Gastroesophageal sphincter (tissue), 4 donors: ENCODE measurements around the gene OLR1. TPM values are rescaled to one million over a fixed set of nuclear protein-coding genes. Genes with fewer than 3 reads are reported as not detected.
A peak's percentile ranks its signal among the peaks of the same experiment; 100 is the strongest.

Source experiments
- ATAC-seq: fragments of 150-250 bp; one replicate; pipeline ENCODE4 v1.9.1; 2016; ENCODE audit warnings: mild to moderate bottlenecking, moderate library complexity
- H3K27ac ChIP-seq, 4 donors: fragments of 200-600 bp; sonication (generic) in 3 of 4; 1 replicate in 3 of 4; 2 replicates in 1 of 4; pipeline ENCODE4 v1.5.1; 2016 to 2019
- H3K27me3 ChIP-seq: fragments of 200-600 bp; sonication (generic); one replicate; pipeline ENCODE4 v1.5.1; 2019
- H3K36me3 ChIP-seq, 2 donors: fragments of 200-600 bp; sonication (generic); one replicate each; pipeline ENCODE4 v1.5.1; 2019; ENCODE audit warnings: control low read depth in 1 of 2
- H3K4me1 ChIP-seq, 3 donors: fragments of 200-600 bp; sonication (generic); 1 replicate in 2 of 3; 2 replicates in 1 of 3; pipeline ENCODE4 v1.5.1; 2016 to 2019; ENCODE audit warnings: control low read depth in 2 of 3
- H3K4me3 ChIP-seq, 2 donors: fragments of 200-600 bp; sonication (generic); one replicate each; pipeline ENCODE4 v1.5.1; 2019; ENCODE audit warnings: mild to moderate bottlenecking in 1 of 2, moderate library complexity in 1 of 2
- H3K9me3 ChIP-seq, 3 donors: fragments of 200-600 bp; sonication (generic); one replicate each; pipeline ENCODE4 v1.5.1; 2017 to 2019; ENCODE audit warnings: control low read depth in 2 of 3
- CTCF ChIP-seq, 4 experiments: fragments of 200-600 bp in 2 of 4; fragments of 450-650 bp in 2 of 4; sonication (generic) in 1 of 4; IDR thresholded peaks; one replicate each; pipeline ENCODE4 v1.5.1; 2017 to 2019; ENCODE audit warnings: antibody characterized with exemption in 4 of 4, mild to moderate bottlenecking in 2 of 4, moderate library complexity in 2 of 4
- EP300 ChIP-seq: sonication (generic); formaldehyde crosslinking; IDR thresholded peaks from one replicate; pipeline ENCODE4 v1.6.1; 2017; ENCODE audit warnings: antibody characterized with exemption, mild to moderate bottlenecking
- POLR2A ChIP-seq, 2 donors: fragments of 450-650 bp; IDR thresholded peaks; one replicate each; pipeline ENCODE4 v1.6.1; 2017; ENCODE audit warnings: antibody characterized with exemption in 2 of 2, mild to moderate bottlenecking in 2 of 2, moderate library complexity in 1 of 2
- POLR2AphosphoS5 ChIP-seq: sonication (generic); formaldehyde crosslinking; IDR thresholded peaks from one replicate; pipeline ENCODE4 v1.6.1; 2017; ENCODE audit warnings: antibody characterized with exemption
- WGBS, 2 donors: methylation state at CpG; one replicate each; pipeline ENCODE4 v1.1.5; 2018; ENCODE audit warnings: low coverage in 1 of 2; 5-methylcytosine and 5-hydroxymethylcytosine counted together
- total RNA-seq, 4 donors: library from RNA; depleted of rRNA; stranded (reverse); fragments of >200 nt; gene quantifications; one replicate each; pipeline ENCODE4 v1.1.0, GENCODE V29; 2016

Gene OLR1
- total RNA-seq, 4 donors from 2014 or later = 0.39 to 6.5 (median 5.5) TPM; not detected in 1

GRCh38 chr12:10197879-10198278, 25.9 kb upstream of the OLR1 start:
- no peaks in the 10 kb centered on the region for H3K27me3 ChIP-seq
- WGBS, 2 donors = 81 to 91% methylated on average over 4 to 5 of the region's 5 CpGs
- no peak for ATAC-seq
- TF ChIP-seq CTCF (IDR thresholded peaks at IDR 0.05) (no peak), POLR2AphosphoS5 (no peak), EP300 (no peak), POLR2A (IDR thresholded peaks at IDR 0.05) (no peak)
- H3K4me1 ChIP-seq = no peaks in the 10 kb centered on the region
- no peaks in the 10 kb centered on the region for H3K9me3 ChIP-seq
- H3K36me3 ChIP-seq = no peaks in the 10 kb centered on the region
- no peak overlapping the region for H3K4me3 ChIP-seq
- H3K27ac ChIP-seq = no peak overlapping the region

GRCh38 chr12:10196210-10196609, 24.3 kb upstream of the OLR1 start:
- peaks cover 0 to 10% (median 2%) of the 10 kb centered on the region in 3 donors for H3K4me1 ChIP-seq
- no peak overlapping the region for H3K4me3 ChIP-seq
- no peaks in the 10 kb centered on the region for H3K27me3 ChIP-seq
- TF ChIP-seq CTCF (IDR thresholded peaks at IDR 0.05) (no peak), POLR2AphosphoS5 (no peak), POLR2A (IDR thresholded peaks at IDR 0.05) (no peak), EP300 (no peak)
- H3K9me3 ChIP-seq = no peaks in the 10 kb centered on the region
- WGBS, 2 donors = 80% methylated on average over 7 to 10 of the region's 10 CpGs
- ATAC-seq = no peak
- H3K36me3 ChIP-seq = no peaks in the 10 kb centered on the region
- H3K27ac ChIP-seq = no peak overlapping the region

GRCh38 chr12:10194160-10194670, 22.3 kb upstream of the OLR1 start:
- H3K36me3 ChIP-seq = no peaks in the 10 kb centered on the region
- peaks cover 0 to 28% (median 15%) of the 10 kb centered on the region in 3 donors for H3K4me1 ChIP-seq
- TF ChIP-seq EP300 = no peak
- no peak for ATAC-seq
- no peak overlapping the region for H3K27ac ChIP-seq
- no peaks in the 10 kb centered on the region for H3K27me3 ChIP-seq
- H3K4me3 ChIP-seq = no peak overlapping the region
- WGBS, 2 donors = 55 to 100% methylated on average over 1 to 3 of the region's 3 CpGs
- H3K9me3 ChIP-seq = no peaks in the 10 kb centered on the region

GRCh38 chr12:10191865-10192264, 19.9 kb upstream of the OLR1 start:
- H3K36me3 ChIP-seq = no peaks in the 10 kb centered on the region
- WGBS, 2 donors = 9 to 17% methylated on average over 1 to 2 of the region's 2 CpGs
- H3K27me3 ChIP-seq = no peaks in the 10 kb centered on the region
- H3K9me3 ChIP-seq = no peaks in the 10 kb centered on the region
- TF ChIP-seq POLR2A (IDR thresholded peaks at IDR 0.05) (no peak), POLR2AphosphoS5 (peak; percentile 66)
- peak; percentile 56 for ATAC-seq
- peak overlapping the region in 2 of 4 donors; percentile 42 to 56 for H3K27ac ChIP-seq
- peaks cover 0 to 28% (median 15%) of the 10 kb centered on the region in 3 donors for H3K4me1 ChIP-seq
- H3K4me3 ChIP-seq = no peak overlapping the region

- H3K27me3 ChIP-seq = no peaks in the 10 kb centered on the region
- peak; percentile 84 for ATAC-seq
- WGBS, 2 donors = 47 to 60% methylated on average over 10 to 12 of the region's 13 CpGs
- H3K27ac ChIP-seq = peak overlapping the region in 2 of 4 donors; percentile 42 to 56
- peaks cover 0 to 36% (median 15%) of the 10 kb centered on the region in 3 donors for H3K4me1 ChIP-seq
- no peak overlapping the region for H3K4me3 ChIP-seq
- H3K36me3 ChIP-seq = no peaks in the 10 kb centered on the region
- peak; percentile 63 to 76 (median 73) for TF ChIP-seq CTCF (IDR thresholded peaks at IDR 0.05)
- TF ChIP-seq POLR2A (IDR thresholded peaks at IDR 0.05) = no peak
- TF ChIP-seq EP300 = no peak
- TF ChIP-seq POLR2AphosphoS5 = no peak
- no peaks in the 10 kb centered on the region for H3K9me3 ChIP-seq
These were observed 18.8 kb upstream of the OLR1 start for GRCh38 chr12:10190558-10191388.
